ENCODE results near the gene SPEM3. TPM values are rescaled to one million over a fixed set of nuclear protein-coding genes. Genes with fewer than 3 reads are reported as not detected.

Gene SPEM3
- total and polyA plus RNA-seq, 2 of the 13 experiments (the other 11 are each of a cell fraction or from before 2014, with no cell fraction given), result not detected

DNA sequence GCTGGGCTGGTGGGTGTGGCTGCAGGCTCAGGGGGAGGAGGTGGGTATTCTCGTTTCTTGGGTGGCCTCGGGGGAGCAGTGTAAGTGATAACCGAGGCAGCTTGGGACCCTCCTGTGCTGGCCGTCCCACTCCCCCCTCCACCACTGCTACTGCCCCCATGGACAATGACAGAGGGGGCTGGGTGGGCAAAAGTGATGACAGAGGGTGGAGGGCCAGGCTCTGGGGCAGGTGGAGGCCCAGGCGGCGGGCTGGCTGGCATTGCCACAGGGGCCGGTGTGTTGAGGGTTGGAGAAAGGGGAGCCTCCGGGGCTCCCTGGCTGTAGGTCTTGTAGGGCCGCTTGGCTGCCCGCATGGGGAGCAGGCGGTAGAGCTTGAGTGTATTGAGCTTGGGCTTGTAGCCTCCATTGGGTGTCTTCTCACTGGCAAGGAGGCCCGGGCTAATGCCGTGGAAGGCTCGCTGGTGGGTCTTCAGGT is 34.8 kb downstream of the SPEM3 start:
- Histone ChIP-seq H3K36me3 (replicated peaks in 1 of 2; ENCODE audit: control insufficient read depth in 1 of 2, insufficient read depth in 2 of 2, low read length in 2 of 2) (peaks cover 0 to 2% of the 10 kb centered on the region in 2 experiments; a peak in 3 of 5 replicates), H2AFZ (ENCODE audit: low read length) (no peak overlapping the region), H3K4me2 (ENCODE audit: low read depth, low read length) (no peak overlapping the region), H3K27me3 (ENCODE audit: control insufficient read depth in 1 of 2, insufficient read depth in 2 of 2, low read length in 2 of 2) (no peaks in the 10 kb centered on the region), H3K79me2 (ENCODE audit: insufficient read depth, low read length) (no peaks in the 10 kb centered on the region), H3K9ac (ENCODE audit: insufficient read depth, low read depth, low read length) (no peak overlapping the region), H3K27ac (ENCODE audit: extremely low read length, insufficient read depth, low read length) (no peak overlapping the region), H3K4me1 (ENCODE audit: insufficient read depth, low read length) (peaks cover 8% of the 10 kb centered on the region; the same call in 1 of the 2 replicates), H3K4me3 (replicated peaks in 1 of 3; ENCODE audit: insufficient read depth in 1 of 3, low read depth in 2 of 3, low read length in 3 of 3) (no peak overlapping the region), H3K9me3 (ENCODE audit: low read length) (no peaks in the 10 kb centered on the region), H4K20me1 (ENCODE audit: insufficient read depth, low read length) (peaks cover 5% of the 10 kb centered on the region; the same call in 1 of the 2 replicates)
- ChIA-PET POLR2A (no interaction called here), CTCF (ENCODE audit: low intra/inter-chr PET ratio, low total read pairs) (no interaction called here)
- BruUV-seq (replicated peaks), result no TSS peak
- FAIRE-seq (no peak), ATAC-seq (no peak; the same call in 1 of the 3 replicates), DNase-seq (ENCODE audit: low spot score) (no peak)
- 99% methylated on average over 12 of the region's 14 CpGs for WGBS (ENCODE audit: low lambda C conversion rate)
- intact Hi-C loops (cut with micrococcal nuclease; ENCODE audit: unreplicated experiment) (no loop called here), in situ Hi-C loops (cut with HindIII; ENCODE audit: extremely low pct_ligation_motif_present, low pct_unique_long_range_greater_than_20kb) (no loop called here)
- TF ChIP-seq FIP1L1 (IDR thresholded peaks at IDR 0.05; ENCODE audit: borderline replicate concordance, insufficient read depth, low read depth, low read length) (no peak), THAP7 (CRISPR knock-in tag; IDR thresholded peaks at IDR 0.05) (no peak), STAT6 (CRISPR knock-in tag; IDR thresholded peaks at IDR 0.05; ENCODE audit: borderline replicate concordance) (no peak), GABPB1 (CRISPR knock-in tag; IDR thresholded peaks at IDR 0.05) (no peak), ZNF335 (CRISPR knock-in tag; IDR thresholded peaks at IDR 0.05) (no peak), RNF219 (CRISPR knock-in tag; IDR thresholded peaks at IDR 0.05) (no peak), ZNF562 (CRISPR knock-in tag; IDR thresholded peaks at IDR 0.05; ENCODE audit: borderline replicate concordance) (no peak), ZNF567 (CRISPR knock-in tag; IDR thresholded peaks at IDR 0.05; ENCODE audit: borderline replicate concordance) (no peak), ZNF556 (CRISPR knock-in tag; IDR thresholded peaks at IDR 0.05; ENCODE audit: borderline replicate concordance) (no peak)
- TF ChIP-seq, protein P1, sequence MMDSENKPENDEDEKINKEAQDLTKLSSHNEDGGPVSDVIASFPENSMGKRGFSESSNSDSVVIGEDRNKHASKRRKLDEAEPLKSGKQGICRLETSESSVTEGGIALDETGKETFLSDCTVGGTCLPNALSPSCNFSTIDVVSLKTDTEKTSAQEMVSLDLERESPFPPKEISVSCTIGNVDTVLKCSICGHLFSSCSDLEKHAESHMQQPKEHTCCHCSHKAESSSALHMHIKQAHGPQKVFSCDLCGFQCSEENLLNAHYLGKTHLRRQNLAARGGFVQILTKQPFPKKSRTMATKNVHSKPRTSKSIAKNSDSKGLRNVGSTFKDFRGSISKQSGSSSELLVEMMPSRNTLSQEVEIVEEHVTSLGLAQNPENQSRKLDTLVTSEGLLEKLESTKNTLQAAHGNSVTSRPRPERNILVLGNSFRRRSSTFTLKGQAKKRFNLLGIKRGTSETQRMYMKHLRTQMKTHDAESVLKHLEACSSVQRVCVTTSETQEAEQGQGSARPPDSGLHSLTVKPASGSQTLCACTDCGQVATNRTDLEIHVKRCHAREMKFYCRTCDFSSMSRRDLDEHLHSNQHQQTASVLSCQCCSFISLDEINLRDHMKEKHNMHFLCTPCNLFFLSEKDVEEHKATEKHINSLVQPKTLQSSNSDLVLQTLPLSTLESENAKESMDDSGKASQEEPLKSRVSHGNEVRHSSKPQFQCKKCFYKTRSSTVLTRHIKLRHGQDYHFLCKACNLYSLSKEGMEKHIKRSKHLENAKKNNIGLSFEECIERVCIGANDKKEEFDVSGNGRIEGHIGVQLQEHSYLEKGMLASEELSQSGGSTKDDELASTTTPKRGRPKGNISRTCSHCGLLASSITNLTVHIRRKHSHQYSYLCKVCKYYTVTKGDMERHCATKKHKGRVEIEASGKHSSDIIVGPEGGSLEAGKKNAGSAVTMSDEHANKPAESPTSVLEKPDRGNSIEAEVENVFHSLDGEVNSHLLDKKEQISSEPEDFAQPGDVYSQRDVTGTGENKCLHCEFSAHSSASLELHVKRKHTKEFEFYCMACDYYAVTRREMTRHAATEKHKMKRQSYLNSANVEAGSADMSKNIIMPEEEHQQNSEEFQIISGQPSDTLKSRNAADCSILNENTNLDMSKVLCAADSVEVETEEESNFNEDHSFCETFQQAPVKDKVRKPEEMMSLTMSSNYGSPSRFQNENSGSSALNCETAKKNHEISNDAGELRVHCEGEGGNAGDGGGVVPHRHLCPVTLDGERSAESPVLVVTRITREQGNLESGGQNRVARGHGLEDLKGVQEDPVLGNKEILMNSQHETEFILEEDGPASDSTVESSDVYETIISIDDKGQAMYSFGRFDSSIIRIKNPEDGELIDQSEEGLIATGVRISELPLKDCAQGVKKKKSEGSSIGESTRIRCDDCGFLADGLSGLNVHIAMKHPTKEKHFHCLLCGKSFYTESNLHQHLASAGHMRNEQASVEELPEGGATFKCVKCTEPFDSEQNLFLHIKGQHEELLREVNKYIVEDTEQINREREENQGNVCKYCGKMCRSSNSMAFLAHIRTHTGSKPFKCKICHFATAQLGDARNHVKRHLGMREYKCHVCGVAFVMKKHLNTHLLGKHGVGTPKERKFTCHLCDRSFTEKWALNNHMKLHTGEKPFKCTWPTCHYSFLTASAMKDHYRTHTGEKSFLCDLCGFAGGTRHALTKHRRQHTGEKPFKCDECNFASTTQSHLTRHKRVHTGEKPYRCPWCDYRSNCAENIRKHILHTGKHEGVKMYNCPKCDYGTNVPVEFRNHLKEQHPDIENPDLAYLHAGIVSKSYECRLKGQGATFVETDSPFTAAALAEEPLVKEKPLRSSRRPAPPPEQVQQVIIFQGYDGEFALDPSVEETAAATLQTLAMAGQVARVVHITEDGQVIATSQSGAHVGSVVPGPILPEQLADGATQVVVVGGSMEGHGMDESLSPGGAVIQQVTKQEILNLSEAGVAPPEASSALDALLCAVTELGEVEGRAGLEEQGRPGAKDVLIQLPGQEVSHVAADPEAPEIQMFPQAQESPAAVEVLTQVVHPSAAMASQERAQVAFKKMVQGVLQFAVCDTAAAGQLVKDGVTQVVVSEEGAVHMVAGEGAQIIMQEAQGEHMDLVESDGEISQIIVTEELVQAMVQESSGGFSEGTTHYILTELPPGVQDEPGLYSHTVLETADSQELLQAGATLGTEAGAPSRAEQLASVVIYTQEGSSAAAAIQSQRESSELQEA (CRISPR knock-in tag; IDR thresholded peaks at IDR 0.05; ENCODE audit: not compliant biosample characterization), result no peak

Data from HepG2 (cell line).